Neural progenitor cell (in vitro differentiated cells): ENCODE data around the gene HCST. TPM values are rescaled to one million over a fixed set of nuclear protein-coding genes. Genes with fewer than 3 reads are reported as not detected.

Source experiments
- DNase-seq: peaks from one replicate; pipeline ENCODE4 v3.0.0-alpha.2; 2016; ENCODE audit warnings: low spot score
- H2AFZ ChIP-seq: fragments of 200-600 bp; sonication (generic); replicated peaks from 2 replicates; pipeline ENCODE4 v1.6.1; 2016; ENCODE audit warnings: antibody characterized with exemption
- H3F3A ChIP-seq: fragments of 200-600 bp; sonication (generic); 2 replicates; pipeline ENCODE4 v1.6.1; 2016; ENCODE audit warnings: antibody characterized with exemption, low read depth
- H3K27ac ChIP-seq: fragments of 200-600 bp; sonication (generic); 2 replicates; pipeline ENCODE4 v1.5.1; 2016; ENCODE audit warnings: mild to moderate bottlenecking
- H3K27me3 ChIP-seq: fragments of 200-600 bp; sonication (generic); 2 replicates; pipeline ENCODE4 v1.6.1; 2016; ENCODE audit warnings: mild to moderate bottlenecking, moderate library complexity
- H3K36me3 ChIP-seq: fragments of 200-600 bp; sonication (generic); 2 replicates; pipeline ENCODE4 v1.5.1; 2016
- H3K4me1 ChIP-seq: fragments of 200-600 bp; sonication (generic); 2 replicates; pipeline ENCODE4 v1.6.1; 2016; ENCODE audit warnings: mixed run types
- H3K4me2 ChIP-seq: fragments of 200-600 bp; sonication (generic); 2 replicates; pipeline ENCODE4 v1.6.1; 2016
- H3K4me3 ChIP-seq: fragments of 200-600 bp; sonication (generic); 2 replicates; pipeline ENCODE4 v1.5.1; 2016
- H3K79me2 ChIP-seq: fragments of 200-600 bp; sonication (generic); 2 replicates; pipeline ENCODE4 v1.6.1; 2016; ENCODE audit warnings: low read depth
- H3K9ac ChIP-seq: fragments of 200-600 bp; sonication (generic); 2 replicates; pipeline ENCODE4 v1.6.1; 2016
- H3K9me3 ChIP-seq: fragments of 200-600 bp; sonication (generic); 2 replicates; pipeline ENCODE4 v1.5.1; 2016; ENCODE audit warnings: low read depth
- H4K20me1 ChIP-seq: fragments of 200-600 bp; sonication (generic); 2 replicates; pipeline ENCODE4 v1.6.1; 2016; ENCODE audit warnings: low read depth
- H3K27ac Mint-ChIP-seq: 3 replicates; pipeline ENCODE4 v1.8.0; 2021; ENCODE audit warnings: mixed read lengths
- H3K27me3 Mint-ChIP-seq: 2 replicates; pipeline ENCODE4 v1.8.0; 2022; ENCODE audit warnings: low read depth, mild to moderate bottlenecking, inconsistent platforms, moderate library complexity, mixed read lengths; ENCODE audit not compliant: insufficient read depth
- H3K36me3 Mint-ChIP-seq: 3 replicates; pipeline ENCODE4 v1.8.0; 2021; ENCODE audit warnings: mixed read lengths
- H3K4me1 Mint-ChIP-seq: 3 replicates; pipeline ENCODE4 v1.8.0; 2021; ENCODE audit warnings: mixed read lengths
- H3K4me3 Mint-ChIP-seq: 3 replicates; pipeline ENCODE4 v1.8.0; 2021; ENCODE audit warnings: mild to moderate bottlenecking, moderate library complexity, mixed read lengths
- H3K9me3 Mint-ChIP-seq: 3 replicates; pipeline ENCODE4 v1.8.0; 2020; ENCODE audit warnings: mixed read lengths
- EZH2 ChIP-seq: fragments of 200-600 bp; sonication (generic); IDR thresholded peaks from 2 replicates; pipeline ENCODE4 v1.6.1; 2017; ENCODE audit warnings: antibody characterized with exemption, mild to moderate bottlenecking, moderate library complexity
- EZH2phosphoT487 ChIP-seq: fragments of 200-600 bp; sonication (generic); IDR thresholded peaks from 2 replicates; pipeline ENCODE4 v1.6.1; 2017; ENCODE audit warnings: antibody characterized with exemption
- total RNA-seq: library from RNA; depleted of rRNA; stranded (reverse); fragments of >200 nt; gene quantifications from 2 replicates; pipeline ENCODE4 v1.2.3, GENCODE V29; 2015; ENCODE audit warnings: low replicate concordance
- TF ChIP-seq, protein P1 (sequence below): fragments of 200-600 bp; sonication (generic); IDR thresholded peaks from 2 replicates; pipeline ENCODE4 v1.5.1; 2017; ENCODE audit warnings: antibody characterized with exemption, mild to moderate bottlenecking

HCST gene
- total RNA-seq, 1 donor from 2014 or later, result not detected

DNA sequence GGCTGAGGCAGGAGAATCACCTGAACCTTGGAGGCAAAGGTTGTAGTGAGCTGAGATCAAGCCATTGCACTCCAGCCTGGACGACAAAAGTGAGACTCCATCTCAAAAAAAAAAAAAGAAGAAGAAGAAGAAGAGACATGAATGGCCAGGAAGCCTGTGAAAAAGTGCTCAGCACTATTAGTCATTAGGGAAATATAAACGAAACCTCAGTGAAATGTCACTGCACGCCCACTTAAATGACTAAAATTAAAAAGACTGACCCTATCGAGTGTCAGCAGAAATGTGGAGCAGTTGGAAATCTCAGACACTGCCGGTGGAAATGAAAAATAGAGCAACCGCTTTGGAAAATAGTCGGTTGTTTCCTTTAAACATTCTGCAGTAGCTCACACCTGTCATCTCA is 11.3 kb downstream of the HCST start:
- no peak overlapping the region for H3K27ac Mint-ChIP-seq
- no peaks in the 10 kb centered on the region for H3K9me3 Mint-ChIP-seq

DNA sequence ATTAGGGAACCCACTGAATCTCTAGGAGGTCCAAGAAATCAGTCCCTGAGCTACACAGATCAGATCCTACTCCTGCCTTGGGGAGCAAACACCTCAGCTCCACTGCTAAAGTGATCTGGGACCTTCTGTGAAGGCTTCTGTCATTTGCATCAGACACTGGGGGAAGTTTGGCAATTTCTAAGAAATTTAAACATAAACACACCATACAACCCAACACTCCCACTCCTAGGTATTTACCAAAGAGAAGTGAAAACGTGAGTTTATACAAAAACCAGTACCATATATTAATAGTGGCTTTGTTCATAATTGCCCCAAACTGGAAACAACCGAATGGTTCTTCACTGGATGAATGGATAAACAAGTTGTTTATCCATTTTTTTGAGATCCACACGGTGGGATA is 13.1 kb downstream of the HCST start:
- no peaks in the 10 kb centered on the region for H3K9me3 ChIP-seq
- Mint-ChIP-seq H3K27me3 (peaks cover 10% of the 10 kb centered on the region), H3K27ac (no peak overlapping the region), H3K9me3 (no peaks in the 10 kb centered on the region), H3K36me3 (no peaks in the 10 kb centered on the region), H3K4me3 (no peak overlapping the region), H3K4me1 (no peaks in the 10 kb centered on the region)
- H3K9ac ChIP-seq, result no peak overlapping the region
- H3K4me1 ChIP-seq, result no peaks in the 10 kb centered on the region
- TF ChIP-seq, protein P1, sequence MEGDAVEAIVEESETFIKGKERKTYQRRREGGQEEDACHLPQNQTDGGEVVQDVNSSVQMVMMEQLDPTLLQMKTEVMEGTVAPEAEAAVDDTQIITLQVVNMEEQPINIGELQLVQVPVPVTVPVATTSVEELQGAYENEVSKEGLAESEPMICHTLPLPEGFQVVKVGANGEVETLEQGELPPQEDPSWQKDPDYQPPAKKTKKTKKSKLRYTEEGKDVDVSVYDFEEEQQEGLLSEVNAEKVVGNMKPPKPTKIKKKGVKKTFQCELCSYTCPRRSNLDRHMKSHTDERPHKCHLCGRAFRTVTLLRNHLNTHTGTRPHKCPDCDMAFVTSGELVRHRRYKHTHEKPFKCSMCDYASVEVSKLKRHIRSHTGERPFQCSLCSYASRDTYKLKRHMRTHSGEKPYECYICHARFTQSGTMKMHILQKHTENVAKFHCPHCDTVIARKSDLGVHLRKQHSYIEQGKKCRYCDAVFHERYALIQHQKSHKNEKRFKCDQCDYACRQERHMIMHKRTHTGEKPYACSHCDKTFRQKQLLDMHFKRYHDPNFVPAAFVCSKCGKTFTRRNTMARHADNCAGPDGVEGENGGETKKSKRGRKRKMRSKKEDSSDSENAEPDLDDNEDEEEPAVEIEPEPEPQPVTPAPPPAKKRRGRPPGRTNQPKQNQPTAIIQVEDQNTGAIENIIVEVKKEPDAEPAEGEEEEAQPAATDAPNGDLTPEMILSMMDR, result no peak
- no peak for TF ChIP-seq EZH2phosphoT487
- no peak for TF ChIP-seq EZH2
- H3F3A ChIP-seq, result no peaks in the 10 kb centered on the region
- H3K4me3 ChIP-seq, result no peak overlapping the region
- no peaks in the 10 kb centered on the region for H3K79me2 ChIP-seq
- DNase-seq, result no peak
- H3K4me2 ChIP-seq, result no peak overlapping the region
- H3K36me3 ChIP-seq, result no peaks in the 10 kb centered on the region
- H3K27me3 ChIP-seq, result peaks cover 5% of the 10 kb centered on the region
- no peaks in the 10 kb centered on the region for H4K20me1 ChIP-seq
- no peak overlapping the region for H3K27ac ChIP-seq
- H2AFZ ChIP-seq, result no peak overlapping the region

More for the DNA sequence above, 11.3 kb downstream of the HCST start:
- Histone ChIP-seq H3K9me3 (no peaks in the 10 kb centered on the region), H3K27me3 (peaks cover 5% of the 10 kb centered on the region), H2AFZ (no peak overlapping the region), H3K9ac (no peak overlapping the region), H3K36me3 (no peaks in the 10 kb centered on the region), H4K20me1 (no peaks in the 10 kb centered on the region), H3K79me2 (no peaks in the 10 kb centered on the region), H3K27ac (no peak overlapping the region), H3K4me3 (no peak overlapping the region), H3K4me1 (peaks cover 6% of the 10 kb centered on the region), H3F3A (no peaks in the 10 kb centered on the region), H3K4me2 (no peak overlapping the region)
- Mint-ChIP-seq H3K27me3 (peaks cover 12% of the 10 kb centered on the region), H3K36me3 (no peaks in the 10 kb centered on the region), H3K4me3 (no peak overlapping the region), H3K4me1 (peaks cover 5% of the 10 kb centered on the region)
- DNase-seq, result no peak
- TF ChIP-seq, protein P1, result no peak
- TF ChIP-seq EZH2, result no peak
- TF ChIP-seq EZH2phosphoT487, result no peak

DNA sequence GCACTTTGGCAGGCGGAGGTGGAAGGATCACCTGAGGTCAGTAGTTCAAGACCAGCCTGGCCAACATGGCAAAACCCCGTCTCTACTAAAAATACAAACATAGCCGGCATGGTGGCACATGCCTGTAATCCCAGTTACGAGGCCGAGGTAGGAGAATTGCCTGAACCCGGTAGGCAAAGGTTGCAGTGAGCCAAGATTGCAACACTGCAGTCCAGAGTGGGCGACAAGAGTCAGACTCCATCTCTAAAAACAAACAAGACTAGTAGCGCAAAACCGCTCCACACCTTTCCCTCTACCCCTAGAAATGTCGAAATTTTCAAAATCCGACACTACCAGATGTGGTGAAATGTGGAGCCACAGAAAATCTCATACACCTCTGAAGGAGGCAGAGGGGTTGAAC is 17.0 kb downstream of the HCST start:
- no peak overlapping the region for H3K9ac ChIP-seq
- H3K27me3 ChIP-seq, result peaks cover 5% of the 10 kb centered on the region
- H2AFZ ChIP-seq, result no peak overlapping the region
- H3K4me2 ChIP-seq, result no peak overlapping the region
- Mint-ChIP-seq H3K36me3 (no peaks in the 10 kb centered on the region), H3K4me1 (no peaks in the 10 kb centered on the region), H3K27ac (no peak overlapping the region), H3K27me3 (peaks cover 16% of the 10 kb centered on the region), H3K9me3 (no peaks in the 10 kb centered on the region), H3K4me3 (no peak overlapping the region)
- H3K4me1 ChIP-seq, result no peaks in the 10 kb centered on the region
- no peaks in the 10 kb centered on the region for H3K36me3 ChIP-seq
- TF ChIP-seq, protein P1, result no peak
- TF ChIP-seq EZH2phosphoT487 (no peak), EZH2 (no peak)
- no peak for DNase-seq
- H3K27ac ChIP-seq, result no peak overlapping the region
- no peak overlapping the region for H3K4me3 ChIP-seq
- H4K20me1 ChIP-seq, result no peaks in the 10 kb centered on the region
- H3F3A ChIP-seq, result no peaks in the 10 kb centered on the region
- H3K9me3 ChIP-seq, result no peaks in the 10 kb centered on the region
- H3K79me2 ChIP-seq, result no peaks in the 10 kb centered on the region
